Measurements from ENCODE around the gene CROCC2.

GRCh38 chr2:240936106-240936505 is 30.0 kb downstream of the CROCC2 start:
- TF ChIP-seq CTCF (IDR thresholded peaks at IDR 0.05): no peak
- no peak for TF ChIP-seq POLR2A (IDR thresholded peaks at IDR 0.05)

All from Peyer's patch (tissue), 4 donors.